ENCODE measurements around the gene TP53TG5.

TP53TG5 gene

DNA sequence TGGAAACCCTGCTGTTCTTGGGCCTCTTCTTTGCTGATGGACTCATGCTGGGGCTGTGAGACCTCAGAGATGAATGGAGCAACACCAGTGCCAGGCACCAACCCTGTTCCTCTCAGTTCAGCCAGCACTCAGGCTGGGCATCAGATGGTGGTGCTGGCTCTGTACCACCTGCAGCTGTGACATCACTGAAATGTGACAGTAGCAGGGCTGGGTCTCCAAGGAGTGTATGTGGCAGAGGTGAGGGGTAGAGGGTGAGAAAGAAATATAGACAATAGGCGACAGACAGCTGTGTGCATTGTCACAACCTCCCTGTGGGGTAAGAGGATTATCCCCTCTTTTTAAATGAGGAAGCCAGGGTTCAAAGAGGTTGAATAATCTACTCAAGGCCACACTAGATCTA lies at the start of gene TP53TG5:
Gene TP53TG5 (minus strand): TSS at position 135 of the 400 bp plus-strand sequence. CDS start 89 bp downstream, at position 46.
- no peak for DNase-seq

DNA sequence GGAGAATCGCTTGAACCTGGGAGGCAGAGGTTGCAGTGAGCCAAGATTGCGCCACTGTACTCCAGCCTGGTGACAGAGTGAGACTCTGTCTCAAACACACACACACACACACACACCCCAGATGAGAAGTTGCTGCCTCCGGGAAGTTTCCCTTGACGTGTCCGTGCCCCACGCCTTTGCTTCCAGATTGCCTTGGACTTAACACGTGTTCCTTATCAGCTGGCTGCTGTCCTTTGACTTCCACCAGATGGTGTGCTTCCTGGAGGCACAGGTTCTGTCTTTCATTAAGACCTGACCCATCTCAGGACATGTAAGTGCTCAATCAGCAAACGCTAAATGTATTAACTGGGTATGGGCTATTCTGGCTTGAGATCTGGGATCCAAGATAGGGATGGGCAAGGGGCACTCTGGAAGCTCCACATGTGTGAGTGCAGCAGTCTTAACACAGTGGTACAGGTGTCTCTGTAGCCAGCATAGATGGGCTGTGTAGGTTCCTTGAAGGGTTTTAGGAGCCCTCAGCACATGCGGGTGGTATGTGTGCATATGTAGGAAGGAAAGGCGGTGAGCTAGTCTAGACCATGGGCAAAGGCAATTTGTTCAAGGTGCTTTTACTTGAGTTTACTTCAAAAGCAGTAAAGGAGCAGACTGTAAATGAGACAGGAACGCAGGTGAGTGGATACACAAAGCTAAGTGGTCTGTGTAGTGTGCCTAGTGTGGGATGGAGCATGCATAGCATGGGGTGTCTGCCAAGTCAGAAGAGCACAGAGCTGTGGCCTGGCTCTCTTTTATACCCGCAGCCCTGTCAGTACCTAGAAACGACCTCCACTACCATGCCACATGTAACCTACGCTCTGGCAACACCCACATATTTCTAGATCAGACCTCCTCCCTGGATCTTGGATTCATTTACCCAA lies 49.4 kb upstream of the TP53TG5 start:
- DNase-seq, result no peak

DNA sequence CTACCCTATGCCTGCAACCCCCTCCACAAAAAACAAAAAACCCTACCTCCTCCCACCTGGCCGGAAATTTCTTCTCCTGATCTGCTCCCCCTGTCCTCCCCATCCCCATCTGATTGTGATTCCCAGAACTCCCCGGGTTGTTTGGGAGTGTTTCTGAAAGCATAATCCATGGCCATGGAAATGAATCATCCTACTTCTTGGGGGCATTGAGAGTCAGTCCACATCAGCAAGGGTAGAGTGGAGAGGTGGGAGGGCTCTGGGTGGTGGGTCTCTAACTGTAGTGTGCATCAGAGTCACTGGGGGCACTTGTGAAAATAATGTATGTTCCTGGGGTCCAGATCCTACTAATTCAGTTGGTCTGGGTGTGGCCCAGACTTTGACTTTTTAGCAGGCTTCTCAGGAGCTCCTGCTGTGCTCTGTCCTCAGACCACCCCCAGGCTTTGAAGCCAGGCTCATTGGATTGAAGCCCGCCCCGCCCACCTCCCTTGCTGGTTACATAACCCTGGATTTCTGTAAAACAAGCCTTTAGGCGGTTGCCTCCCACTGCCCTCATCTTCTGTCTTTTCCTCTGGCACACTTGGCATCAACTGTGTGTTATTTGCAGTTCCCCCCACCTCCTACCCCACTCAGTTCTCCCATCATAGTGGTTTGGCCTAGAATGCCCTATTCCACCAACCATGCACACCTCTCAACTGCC lies 48.3 kb upstream of the TP53TG5 start:
- no peak for DNase-seq

DNA sequence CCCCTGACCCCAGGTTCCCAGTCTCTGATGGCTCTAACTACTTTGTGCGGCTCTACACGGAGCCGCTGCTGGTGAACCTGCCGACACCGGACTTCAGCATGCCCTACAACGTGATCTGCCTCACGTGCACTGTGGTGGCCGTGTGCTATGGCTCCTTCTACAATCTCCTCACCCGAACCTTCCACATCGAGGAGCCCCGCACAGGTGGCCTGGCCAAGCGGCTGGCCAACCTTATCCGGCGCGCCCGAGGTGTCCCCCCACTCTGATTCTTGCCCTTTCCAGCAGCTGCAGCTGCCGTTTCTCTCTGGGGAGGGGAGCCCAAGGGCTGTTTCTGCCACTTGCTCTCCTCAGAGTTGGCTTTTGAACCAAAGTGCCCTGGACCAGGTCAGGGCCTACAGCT lies 47.4 kb upstream of the TP53TG5 start:
- DNase-seq, result no peak

DNA sequence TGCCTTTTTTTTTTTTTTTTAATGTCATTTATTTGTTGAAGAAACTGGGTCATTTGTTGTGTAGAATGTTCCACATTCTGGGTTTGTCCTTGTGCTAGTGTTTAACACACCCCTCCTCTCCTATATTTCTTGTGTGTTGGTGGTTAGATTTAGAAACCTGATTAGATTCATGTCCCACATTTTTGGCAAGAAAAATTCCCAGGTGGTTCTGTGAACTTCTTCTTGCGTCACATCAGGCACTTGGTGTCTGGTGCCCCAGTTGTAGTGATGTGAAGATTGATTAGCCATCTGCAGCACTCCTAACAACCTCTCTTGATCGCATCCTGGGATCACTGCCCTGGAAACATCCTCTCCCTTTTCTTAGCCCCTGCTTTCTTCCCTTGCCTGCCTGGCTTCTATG lies 45.6 kb upstream of the TP53TG5 start:
- DNase-seq, result no peak

DNA sequence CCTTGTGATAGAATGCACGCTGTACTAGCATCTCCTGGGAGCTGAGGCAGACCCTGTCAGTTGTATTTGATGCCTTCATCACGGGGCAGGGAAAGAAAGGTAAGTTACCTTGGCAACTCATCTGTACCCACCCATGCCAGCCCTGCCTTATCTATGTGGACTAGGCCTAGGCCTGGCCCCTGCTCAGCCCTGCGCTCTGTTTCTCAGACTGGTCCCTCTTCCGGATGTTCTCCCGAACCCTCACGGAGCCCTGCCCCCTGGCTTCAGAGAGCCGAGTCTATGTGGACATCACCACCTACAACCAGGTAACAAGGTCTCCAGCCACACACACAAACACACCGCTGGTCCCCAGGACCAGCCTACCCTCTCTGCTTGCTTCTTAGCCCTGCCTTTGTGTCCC lies 42.0 kb upstream of the TP53TG5 start:
- no peak for DNase-seq

DNA sequence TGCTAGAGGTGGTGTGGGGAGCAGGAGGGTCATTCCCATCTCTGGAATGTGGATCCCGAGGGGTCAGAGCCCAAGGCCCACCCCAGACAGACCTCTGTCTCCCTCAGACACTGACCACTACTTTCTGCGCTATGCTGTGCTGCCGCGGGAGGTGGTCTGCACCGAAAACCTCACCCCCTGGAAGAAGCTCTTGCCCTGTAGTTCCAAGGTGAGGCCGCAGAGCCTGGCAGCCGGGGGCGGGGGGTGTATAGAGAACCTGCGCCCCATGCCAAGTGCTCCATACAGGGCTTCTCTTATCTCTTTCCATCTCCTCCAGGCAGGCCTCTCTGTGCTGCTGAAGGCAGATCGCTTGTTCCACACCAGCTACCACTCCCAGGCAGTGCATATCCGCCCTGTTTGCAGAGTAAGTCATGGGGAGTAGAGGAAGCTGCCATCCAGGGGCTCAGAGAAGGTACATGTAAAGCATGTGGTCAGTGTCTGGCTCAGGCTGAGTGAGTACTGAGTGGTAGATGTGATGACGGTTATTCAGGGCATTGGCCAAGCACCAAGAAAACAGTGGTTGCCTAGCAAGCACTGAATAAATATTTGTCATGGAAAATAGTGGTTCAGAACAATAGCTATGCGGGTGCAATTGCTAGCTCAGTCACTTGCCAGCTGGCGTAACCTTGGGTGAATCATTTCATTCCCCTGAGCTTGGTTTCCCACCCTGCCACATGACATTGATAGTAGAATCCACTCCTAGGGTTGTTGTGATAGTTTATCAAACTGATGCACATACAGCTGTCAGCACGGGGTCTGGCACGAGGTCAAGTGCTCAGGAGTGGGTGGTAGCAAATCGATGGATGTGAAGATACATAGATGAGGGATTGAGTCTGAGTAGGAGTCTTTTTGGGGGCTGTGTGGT lies 41.3 kb upstream of the TP53TG5 start:
- DNase-seq, result peak; percentile 43

DNA sequence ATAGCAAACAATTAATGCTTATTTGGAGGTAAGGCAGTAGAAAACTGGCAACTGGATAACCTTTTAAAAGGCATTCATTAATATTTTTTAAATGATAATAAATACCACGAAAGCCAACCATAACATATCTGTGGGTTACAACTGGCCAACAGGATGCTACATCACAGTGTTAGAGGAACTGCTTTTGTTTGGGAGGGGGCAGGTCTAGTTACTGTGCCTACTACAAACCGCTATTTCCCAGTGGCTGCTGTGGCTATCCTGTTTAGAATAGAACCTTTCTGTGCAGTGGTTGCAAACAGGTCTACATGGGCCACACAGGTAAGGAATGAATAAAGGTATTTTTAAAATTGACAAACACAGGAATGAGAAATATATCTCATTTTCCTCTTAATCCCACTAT lies 38.8 kb upstream of the TP53TG5 start:
- no peak for DNase-seq

DNA sequence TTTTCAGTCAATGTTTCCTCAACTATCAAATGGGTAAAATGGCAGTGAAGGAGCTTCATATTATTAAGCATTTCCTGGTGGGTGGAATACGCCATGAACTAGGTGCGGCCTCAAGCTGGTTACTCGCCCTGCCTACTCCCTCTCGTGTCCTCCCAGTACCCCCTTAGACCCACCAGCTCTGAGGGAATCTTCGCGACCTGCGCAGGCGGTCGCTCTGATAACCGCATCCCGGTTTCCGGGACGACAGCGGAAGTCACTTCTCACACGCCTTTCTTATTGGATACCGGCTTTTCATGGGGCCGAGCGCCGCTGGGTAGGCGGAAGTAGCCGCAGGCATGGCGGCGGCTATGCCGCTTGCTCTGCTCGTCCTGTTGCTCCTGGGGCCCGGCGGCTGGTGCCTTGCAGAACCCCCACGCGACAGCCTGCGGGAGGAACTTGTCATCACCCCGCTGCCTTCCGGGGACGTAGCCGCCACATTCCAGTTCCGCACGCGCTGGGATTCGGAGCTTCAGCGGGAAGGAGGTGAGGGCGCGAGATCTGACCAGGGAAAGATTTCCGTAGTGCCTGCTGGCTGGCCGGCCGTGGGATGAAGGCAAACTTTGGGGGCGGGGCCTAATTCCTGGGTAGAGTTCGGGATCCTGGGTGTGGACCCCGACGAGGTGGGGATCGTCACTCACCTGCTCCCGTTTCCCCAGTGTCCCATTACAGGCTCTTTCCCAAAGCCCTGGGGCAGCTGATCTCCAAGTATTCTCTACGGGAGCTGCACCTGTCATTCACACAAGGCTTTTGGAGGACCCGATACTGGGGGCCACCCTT lies 37.9 kb upstream of the TP53TG5 start, which contains the start of gene PIGT:
Gene PIGT (plus strand): TSS at position 320 of the 816 bp plus-strand sequence. CDS start 16 bp downstream, at position 336.
- DNase-seq, result peak; percentile 90

DNA sequence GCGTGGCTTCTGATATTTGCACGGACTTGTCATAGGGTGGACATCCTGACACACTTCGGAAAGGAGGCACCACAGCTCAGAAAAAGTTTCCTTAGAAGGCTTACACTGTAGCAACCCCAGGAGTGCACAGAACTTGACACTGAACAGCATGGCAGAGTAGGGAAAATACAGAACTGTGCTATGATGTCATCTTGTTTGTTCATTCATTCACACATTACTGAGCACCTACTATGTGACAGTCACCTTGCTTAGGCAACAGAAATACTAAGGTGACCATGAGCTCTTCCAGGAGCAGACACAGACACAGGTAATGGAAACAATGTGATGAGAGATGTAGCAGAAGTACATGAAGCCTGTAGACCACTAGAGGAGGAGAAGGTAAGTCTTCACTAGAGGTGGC lies 35.4 kb upstream of the TP53TG5 start:
- DNase-seq, result no peak

DNA sequence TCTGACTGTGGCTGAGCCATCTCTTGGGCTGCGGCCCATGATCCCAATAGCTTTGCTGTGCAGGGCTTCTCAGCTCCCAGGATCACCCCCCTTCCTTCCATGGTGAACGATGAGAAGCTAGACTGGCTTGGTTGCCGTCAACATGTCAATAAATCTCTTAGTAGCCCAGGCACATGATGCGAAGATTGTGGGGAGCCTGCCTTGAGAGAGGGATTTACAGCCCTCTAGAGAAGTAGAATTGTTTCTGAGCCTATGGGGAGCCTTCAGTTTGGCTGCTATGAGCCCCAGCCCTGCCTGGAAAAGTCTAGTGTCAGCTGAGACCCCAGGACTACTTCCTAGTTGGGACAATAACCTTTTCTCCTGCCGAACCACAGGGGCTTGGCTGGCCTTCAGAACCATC lies 34.5 kb upstream of the TP53TG5 start:
- DNase-seq, result no peak

DNA sequence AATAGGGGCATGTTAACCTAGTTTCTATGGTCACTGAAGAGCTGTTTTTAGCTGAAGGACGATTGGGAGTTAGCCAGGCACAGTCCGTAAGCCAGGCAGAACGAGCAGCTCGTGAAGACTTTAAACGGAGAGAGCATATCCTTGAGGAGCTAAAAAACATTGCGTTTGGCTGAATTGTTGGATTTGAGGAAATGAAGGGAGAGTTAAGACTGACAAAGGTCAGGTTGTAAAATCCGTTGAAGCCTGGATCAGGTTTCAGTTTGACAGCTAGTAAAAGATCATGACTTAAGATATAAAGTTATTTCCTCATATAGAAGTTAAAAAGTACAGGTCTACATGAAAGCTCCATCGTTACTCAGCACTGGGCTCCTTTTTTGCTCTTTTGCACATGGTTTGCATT lies 32.8 kb upstream of the TP53TG5 start:
- DNase-seq, result no peak

DNA sequence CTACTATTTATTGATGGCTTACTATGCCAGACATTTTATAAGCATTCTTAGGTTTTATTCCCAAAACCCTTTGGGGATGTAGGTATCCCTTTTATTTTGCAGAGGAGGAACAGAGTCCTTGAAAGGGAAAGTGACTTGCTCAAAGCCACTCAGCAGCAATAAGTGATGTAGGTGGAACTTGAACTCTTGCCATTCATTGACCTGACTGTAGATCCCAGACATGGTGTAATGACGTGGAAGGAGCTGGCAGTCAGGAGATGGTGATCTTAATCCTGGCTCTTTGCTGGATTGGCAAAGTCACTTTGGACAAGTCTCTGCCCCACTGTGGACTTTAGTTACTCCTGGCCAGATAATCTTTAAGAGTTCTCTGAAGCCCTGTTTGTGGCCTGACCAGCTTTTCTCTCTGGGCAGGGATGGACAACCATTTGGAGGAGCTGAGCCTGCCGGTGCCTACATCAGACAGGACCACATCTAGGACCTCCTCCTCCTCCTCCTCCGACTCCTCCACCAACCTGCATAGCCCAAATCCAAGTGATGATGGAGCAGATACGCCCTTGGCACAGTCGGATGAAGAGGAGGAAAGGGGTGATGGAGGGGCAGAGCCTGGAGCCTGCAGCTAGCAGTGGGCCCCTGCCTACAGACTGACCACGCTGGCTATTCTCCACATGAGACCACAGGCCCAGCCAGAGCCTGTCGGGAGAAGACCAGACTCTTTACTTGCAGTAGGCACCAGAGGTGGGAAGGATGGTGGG lies 31.6 kb upstream of the TP53TG5 start:
- no peak for DNase-seq

DNA sequence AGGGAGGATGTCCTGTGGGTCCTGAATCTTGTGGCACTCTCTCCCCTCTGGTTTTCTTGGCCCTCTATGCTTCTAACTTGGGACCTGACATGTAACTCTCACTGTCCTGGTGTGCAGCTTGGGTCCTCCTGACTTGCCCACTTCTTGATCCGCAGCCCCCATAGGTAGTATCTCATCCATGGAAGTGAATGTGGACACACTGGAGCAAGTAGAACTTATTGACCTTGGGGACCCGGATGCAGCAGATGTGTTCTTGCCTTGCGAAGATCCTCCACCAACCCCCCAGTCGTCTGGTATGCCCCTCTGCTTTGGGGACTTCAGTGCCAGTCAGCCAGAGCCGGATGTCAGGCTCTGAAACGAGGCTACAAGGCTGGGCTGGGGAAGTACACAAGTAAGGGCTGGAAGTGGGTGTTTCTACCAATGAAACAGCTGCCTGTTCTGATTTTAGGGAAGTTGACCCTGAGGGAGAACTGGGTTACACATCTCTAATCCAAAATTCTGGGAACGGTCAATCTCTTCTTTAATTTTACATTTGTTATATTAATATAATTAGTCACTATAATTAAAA lies 30.6 kb upstream of the TP53TG5 start:
- DNase-seq, result no peak

DNA sequence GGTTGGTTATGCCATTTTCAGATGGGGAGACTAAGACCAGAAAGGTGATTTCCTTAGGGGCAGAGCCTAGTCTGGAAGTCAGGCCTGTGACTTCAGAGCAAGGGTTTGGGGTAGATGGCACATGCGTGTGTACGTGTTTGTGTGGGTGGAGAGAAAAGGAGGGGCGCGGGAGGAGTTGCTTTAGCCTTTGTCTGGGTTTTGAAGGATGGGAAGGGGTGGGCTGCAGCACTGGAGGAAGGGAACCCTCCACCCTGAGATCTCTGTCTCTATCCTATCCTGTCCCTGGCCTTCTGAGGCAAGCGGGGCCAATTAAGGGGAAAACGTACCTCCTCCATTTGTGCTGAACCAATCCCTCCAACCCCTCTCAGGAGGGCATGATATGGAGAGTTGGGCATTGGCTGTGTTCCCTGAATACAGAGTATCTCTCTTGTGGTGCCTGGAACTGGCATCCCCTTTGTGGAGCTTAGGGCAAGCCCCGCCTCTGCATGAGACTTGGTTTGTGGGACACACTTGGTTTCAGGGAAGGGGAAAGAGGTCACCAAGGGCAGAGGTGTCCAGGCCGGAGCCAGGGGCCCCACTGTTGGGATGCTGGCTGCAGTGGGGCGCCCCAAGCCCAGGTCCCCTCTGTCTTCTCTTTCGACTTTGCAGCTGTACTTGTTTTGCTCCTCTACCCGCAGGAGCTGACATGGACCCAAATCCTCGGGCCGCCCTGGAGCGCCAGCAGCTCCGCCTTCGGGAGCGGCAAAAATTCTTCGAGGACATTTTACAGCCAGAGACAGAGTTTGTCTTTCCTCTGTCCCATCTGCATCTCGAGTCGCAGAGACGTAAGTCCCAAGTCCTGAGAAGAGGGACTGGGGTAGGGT lies 29.9 kb upstream of the TP53TG5 start, which contains the start of gene DBNDD2:
Gene DBNDD2 (plus strand): TSS at position 507 of the 863 bp plus-strand sequence. CDS start 179 bp downstream, at position 686.
- no peak for DNase-seq

DNA sequence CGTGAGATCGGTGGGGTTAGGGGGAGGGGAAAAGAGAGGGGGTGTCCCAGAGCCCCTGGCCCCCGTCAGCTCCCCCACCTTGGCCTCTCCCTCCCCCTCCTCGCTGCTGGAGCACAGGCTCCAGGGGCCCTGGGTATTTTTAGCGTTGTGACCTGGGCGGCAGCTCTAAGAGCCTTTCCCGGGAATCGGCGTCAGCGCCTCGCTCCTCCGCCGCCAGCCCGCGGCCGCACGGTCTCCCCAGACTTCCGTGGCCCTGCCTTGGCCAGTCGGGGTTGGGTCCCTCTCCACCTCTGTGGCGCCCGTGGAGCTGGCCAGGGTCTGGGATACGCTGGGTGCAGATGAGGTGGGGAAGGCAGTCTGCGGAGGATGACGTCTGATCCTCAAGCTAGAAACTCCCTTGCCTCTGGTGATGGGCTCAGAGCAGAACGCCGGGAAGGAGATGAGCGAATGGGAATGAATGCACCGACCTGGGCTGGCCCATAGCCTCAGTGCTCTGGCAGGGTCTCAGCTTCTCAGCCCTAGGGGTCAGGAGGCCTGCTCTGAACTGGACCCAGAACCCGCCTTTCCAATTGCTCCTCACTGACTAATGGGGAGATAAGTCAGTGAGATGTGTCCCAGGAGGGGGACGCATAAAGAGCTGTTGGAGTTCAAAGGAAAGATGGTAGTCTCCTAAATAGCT lies 29.1 kb upstream of the TP53TG5 start:
- DNase-seq, result no peak

DNA sequence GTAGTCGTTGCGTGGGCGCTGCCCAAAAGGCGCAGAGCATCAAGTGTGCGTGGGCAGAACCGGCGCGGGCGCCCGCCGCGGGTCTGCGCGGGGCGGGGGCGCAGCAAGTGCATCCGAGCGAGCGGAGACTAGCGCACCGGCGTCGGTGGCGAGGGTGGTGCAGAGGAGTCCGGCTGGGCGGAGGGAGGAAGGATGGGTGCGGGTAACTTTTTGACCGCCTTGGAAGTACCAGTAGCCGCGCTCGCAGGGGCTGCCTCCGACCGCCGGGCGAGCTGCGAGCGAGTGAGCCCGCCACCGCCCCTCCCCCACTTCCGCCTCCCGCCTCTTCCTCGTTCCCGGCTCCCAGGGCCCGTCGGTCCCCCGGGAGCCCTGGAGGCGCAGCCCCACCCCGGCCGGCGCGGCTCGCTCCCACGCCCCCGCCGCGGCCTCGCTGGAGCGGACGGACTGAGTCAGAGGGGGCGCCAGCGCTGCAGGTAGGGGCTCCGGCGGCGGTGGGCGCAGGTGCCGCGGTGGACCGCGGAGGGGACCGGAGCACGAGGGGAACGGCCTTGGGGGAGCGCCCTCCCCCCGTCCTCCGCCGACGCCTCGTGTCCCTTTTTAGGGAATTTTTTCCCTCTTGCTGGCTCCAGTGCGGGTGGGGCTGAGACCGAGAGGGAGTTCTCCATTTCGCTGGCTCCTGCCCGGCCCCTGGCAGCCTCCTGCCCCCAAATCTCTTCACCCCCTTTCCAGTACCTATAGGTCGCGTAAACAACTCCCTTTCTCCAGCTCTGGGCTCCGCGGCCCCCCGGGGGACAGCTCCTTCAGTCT lies 28.3 kb upstream of the TP53TG5 start:
- peak; percentile 65 for DNase-seq

DNA sequence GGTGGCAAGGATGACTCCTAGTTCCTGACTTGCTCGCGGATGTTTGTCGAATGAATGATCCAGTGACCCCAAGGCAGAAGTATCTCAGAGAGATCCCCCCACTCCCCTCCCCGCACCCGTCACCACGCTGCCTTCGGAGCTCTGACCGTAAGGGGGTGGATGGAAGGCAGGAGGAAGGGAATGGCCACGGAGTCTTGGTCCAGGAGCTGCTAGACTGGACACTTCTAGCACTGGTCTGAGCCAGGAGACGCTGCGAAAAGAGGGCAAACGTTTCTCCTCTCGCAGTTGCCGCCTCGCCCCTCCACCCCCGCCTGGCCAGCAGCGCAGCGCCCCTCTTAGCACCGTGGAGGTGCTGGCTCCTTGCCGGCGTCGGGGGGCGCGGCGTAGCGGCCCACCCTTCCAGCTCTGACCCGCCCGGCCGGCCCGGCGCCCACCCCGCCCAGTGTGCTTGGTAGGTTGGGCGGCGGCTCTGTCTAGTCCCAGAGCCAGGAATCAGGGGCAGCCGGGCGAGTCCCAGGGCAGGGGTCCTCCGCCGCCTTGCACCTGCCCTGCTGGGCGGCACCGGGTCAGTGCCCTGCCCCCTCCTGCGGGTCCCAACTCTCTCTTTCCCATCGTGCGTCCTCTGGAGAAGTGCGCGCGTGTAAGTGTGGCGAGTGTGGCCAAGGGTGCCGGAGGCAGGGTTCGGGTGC lies 27.6 kb upstream of the TP53TG5 start:
- no peak for DNase-seq
